B cell (primary cell): Measurements from ENCODE around the gene ROPN1B. TPM values are rescaled to one million over a fixed set of nuclear protein-coding genes. Genes with fewer than 3 reads are reported as not detected.
A peak's percentile ranks its signal among the peaks of the same experiment; 100 is the strongest.

Source experiments
- ATAC-seq: fragments of 200-7000 bp; cut with Tn5 transposase; one replicate; pipeline ENCODE4 v1.10.0; 2021; ENCODE audit warnings: low read depth, mild to moderate bottlenecking, moderate number of reproducible peaks, moderate library complexity
- CTCF ChIA-PET: fragments of 350-600 bp; sonication (Branson Sonifier 250); formaldehyde crosslinking; loops from one replicate; lab custom pipeline; 2021; ENCODE audit warnings: antibody characterized with exemption, inconsistent platforms; lab: Charles Lee
- POLR2A ChIA-PET: fragments of 350-600 bp; sonication (Branson Sonifier 250); formaldehyde crosslinking; loops from one replicate; lab custom pipeline; 2021; ENCODE audit warnings: antibody characterized with exemption; lab: Charles Lee
- DNase-seq: peaks from one replicate; pipeline ENCODE4 v3.0.0; 2013
- H2AFZ ChIP-seq: 2 replicates; pipeline ENCODE4 v1.6.1; 2012; ENCODE audit warnings: mild to moderate bottlenecking, low read depth, low read length; ENCODE audit not compliant: insufficient read depth, poor library complexity, severe bottlenecking
- H3K27ac ChIP-seq, 2 donors: 1 replicate in 1 of 2; 2 replicates in 1 of 2; pipeline ENCODE4 v1.5.1; 2012 to 2013; ENCODE audit warnings: low read length in 2 of 2, mild to moderate bottlenecking in 2 of 2, moderate library complexity in 1 of 2
- H3K27me3 ChIP-seq, 4 experiments: fragments of 200-600 bp in 1 of 4; sonication (generic) in 1 of 4; replicated peaks in 1 of 4; 1 replicate in 2 of 4; 2 replicates in 2 of 4; pipeline versions ENCODE4 v1.6.1 to v1.7.0; 2013 to 2016; ENCODE audit warnings: low read length in 3 of 4, mild to moderate bottlenecking in 2 of 4, mixed read lengths in 1 of 4, moderate library complexity in 1 of 4; ENCODE audit not compliant: insufficient read depth in 4 of 4, control insufficient read depth in 3 of 4; ENCODE audit errors: control extremely low read depth in 1 of 4
- H3K36me3 ChIP-seq, 2 experiments: replicated peaks in 1 of 2; 1 replicate in 1 of 2; 2 replicates in 1 of 2; pipeline versions ENCODE4 v1.6.1 to v1.7.1; 2013; ENCODE audit warnings: low read length in 1 of 2; ENCODE audit not compliant: insufficient read depth in 2 of 2, control insufficient read depth in 1 of 2; ENCODE audit errors: control extremely low read depth in 1 of 2, extremely low read depth in 1 of 2
- H3K4me1 ChIP-seq, 2 donors: fragments of 200-600 bp in 1 of 2; sonication (generic) in 1 of 2; 1 replicate in 1 of 2; 2 replicates in 1 of 2; pipeline versions ENCODE4 v1.5.1 to v1.6.1; 2013 to 2017; ENCODE audit warnings: low read length in 2 of 2; ENCODE audit not compliant: control insufficient read depth in 2 of 2, insufficient read depth in 2 of 2
- H3K4me2 ChIP-seq: replicated peaks from 2 replicates; pipeline ENCODE3; 2012; ENCODE audit warnings: mild to moderate bottlenecking, low read depth, low read length; ENCODE audit not compliant: poor library complexity, severe bottlenecking
- H3K4me3 ChIP-seq, 5 experiments: fragments of 200-600 bp in 1 of 5; sonication (generic) in 1 of 5; 1 replicate in 3 of 5; 2 replicates in 2 of 5; pipeline versions ENCODE4 v1.5.1 to v1.7.0; 2011 to 2016; ENCODE audit warnings: low read length in 4 of 5, mild to moderate bottlenecking in 4 of 5, low read depth in 2 of 5, control low read depth in 1 of 5, moderate library complexity in 1 of 5; ENCODE audit not compliant: insufficient read depth in 1 of 5; ENCODE audit errors: control extremely low read depth in 1 of 5, extremely low read depth in 1 of 5
- H3K79me2 ChIP-seq: fragments of 200-600 bp; sonication (generic); one replicate; pipeline ENCODE4 v1.6.0; 2016; ENCODE audit warnings: low read length; ENCODE audit not compliant: control insufficient read depth, insufficient read depth
- H3K9ac ChIP-seq: fragments of 200-600 bp; sonication (generic); 2 replicates; pipeline ENCODE4 v1.6.1; 2017; ENCODE audit warnings: mild to moderate bottlenecking, low read length, moderate library complexity
- H3K9me3 ChIP-seq, 3 donors: one replicate each; pipeline versions ENCODE4 v1.6.1 to v1.7.1; 2013; ENCODE audit warnings: low read length in 2 of 3; ENCODE audit not compliant: control insufficient read depth in 2 of 3, insufficient read depth in 1 of 3; ENCODE audit errors: control extremely low read depth in 1 of 3
- H4K20me1 ChIP-seq: 2 replicates; pipeline ENCODE4 v1.6.0; 2012; ENCODE audit warnings: mild to moderate bottlenecking, low read length; ENCODE audit not compliant: insufficient read depth, control insufficient read depth, poor library complexity, severe bottlenecking
- H3K27ac Mint-ChIP-seq: one replicate; pipeline ENCODE4 v1.8.0; 2021; ENCODE audit warnings: mixed read lengths
- H3K27me3 Mint-ChIP-seq: one replicate; pipeline ENCODE4 v1.8.0; 2021; ENCODE audit warnings: mixed read lengths
- H3K4me1 Mint-ChIP-seq: one replicate; pipeline ENCODE4 v1.8.0; 2021; ENCODE audit warnings: mixed read lengths
- H3K4me3 Mint-ChIP-seq: one replicate; pipeline ENCODE4 v1.8.0; 2021; ENCODE audit warnings: mixed read lengths
- H3K9me3 Mint-ChIP-seq: one replicate; pipeline ENCODE4 v1.8.0; 2022; ENCODE audit warnings: mixed read lengths; ENCODE audit not compliant: insufficient read depth
- EZH2 ChIP-seq: IDR thresholded peaks from 2 replicates; pipeline ENCODE4 v1.6.1; 2012; ENCODE audit warnings: borderline replicate concordance, low read depth, mild to moderate bottlenecking, moderate library complexity, low read length; ENCODE audit not compliant: insufficient read depth, poor library complexity, severe bottlenecking
- WGBS: methylation state at CpG from one replicate; pipeline ENCODE4 v1.1.5; 2013; ENCODE audit warnings: missing lambda C conversion rate; ENCODE audit not compliant: insufficient coverage; 5-methylcytosine and 5-hydroxymethylcytosine counted together
- intact Hi-C: fragments of 100-400 bp; cut with micrococcal nuclease; formaldehyde crosslinking; loops from one replicate; pipeline ENCODE4 v1.10.0; 2022
- polyA plus RNA-seq: library from polyadenylated mRNA; depleted of rRNA; stranded (reverse); fragments of >200 nt; gene quantifications from 2 replicates; pipeline ENCODE4 v1.2.3, GENCODE V29; 2012
- total RNA-seq, 2 donors: library from RNA; stranded (reverse); fragments of 120-200 nt in 1 of 2; gene quantifications; 1 replicate in 1 of 2; 2 replicates in 1 of 2; pipeline versions ENCODE4 v1.2.3 to v1.2.4, GENCODE V29; 2013 to 2022
- TF ChIP-seq, protein P1 (sequence below): fragments of 200-600 bp; IDR thresholded peaks from one replicate; pipeline ENCODE4 v1.8.0; 2022; ENCODE audit warnings: antibody characterized with exemption, mild to moderate bottlenecking

ROPN1B gene
- total and polyA plus RNA-seq, 2 donors (not counting 1 experiment from before 2014, with no cell fraction given), result not detected

DNA sequence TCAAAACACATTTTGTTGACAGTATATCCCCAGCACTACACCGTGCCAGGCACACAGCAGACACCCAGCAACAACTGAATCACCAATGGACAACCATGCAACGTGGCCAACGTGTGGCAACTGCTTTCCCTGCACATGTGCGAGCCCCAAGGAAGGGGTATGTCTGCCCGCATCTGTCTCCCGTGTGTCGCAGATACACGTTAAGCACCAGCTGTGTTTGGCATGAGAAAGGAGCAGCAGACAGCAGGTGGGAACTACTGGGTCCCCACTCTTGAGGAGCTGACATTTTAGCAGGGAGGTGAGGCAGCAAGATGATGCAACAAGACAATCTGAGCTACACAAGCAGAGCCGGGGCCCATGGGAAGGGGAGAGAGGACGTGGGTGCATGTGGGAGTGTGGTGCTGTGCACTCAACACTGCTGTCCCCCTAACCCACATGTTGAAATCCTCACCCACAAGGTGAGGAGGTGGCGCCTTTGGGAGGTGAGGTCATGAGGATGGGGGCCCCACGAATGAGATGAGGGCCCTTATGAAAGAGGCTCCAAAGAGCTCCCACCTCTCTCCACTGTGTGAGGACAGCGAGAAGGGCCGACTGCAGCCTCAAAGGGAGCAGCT is 56.2 kb downstream of the ROPN1B start:
- peaks cover 0 to 17% of the 10 kb centered on the region in 2 donors for H3K4me1 ChIP-seq
- TF ChIP-seq, protein P1, sequence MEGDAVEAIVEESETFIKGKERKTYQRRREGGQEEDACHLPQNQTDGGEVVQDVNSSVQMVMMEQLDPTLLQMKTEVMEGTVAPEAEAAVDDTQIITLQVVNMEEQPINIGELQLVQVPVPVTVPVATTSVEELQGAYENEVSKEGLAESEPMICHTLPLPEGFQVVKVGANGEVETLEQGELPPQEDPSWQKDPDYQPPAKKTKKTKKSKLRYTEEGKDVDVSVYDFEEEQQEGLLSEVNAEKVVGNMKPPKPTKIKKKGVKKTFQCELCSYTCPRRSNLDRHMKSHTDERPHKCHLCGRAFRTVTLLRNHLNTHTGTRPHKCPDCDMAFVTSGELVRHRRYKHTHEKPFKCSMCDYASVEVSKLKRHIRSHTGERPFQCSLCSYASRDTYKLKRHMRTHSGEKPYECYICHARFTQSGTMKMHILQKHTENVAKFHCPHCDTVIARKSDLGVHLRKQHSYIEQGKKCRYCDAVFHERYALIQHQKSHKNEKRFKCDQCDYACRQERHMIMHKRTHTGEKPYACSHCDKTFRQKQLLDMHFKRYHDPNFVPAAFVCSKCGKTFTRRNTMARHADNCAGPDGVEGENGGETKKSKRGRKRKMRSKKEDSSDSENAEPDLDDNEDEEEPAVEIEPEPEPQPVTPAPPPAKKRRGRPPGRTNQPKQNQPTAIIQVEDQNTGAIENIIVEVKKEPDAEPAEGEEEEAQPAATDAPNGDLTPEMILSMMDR, result no peak
- no peak for TF ChIP-seq EZH2
- H3K4me2 ChIP-seq, result no peak overlapping the region
- H2AFZ ChIP-seq, result no peak overlapping the region
- peaks cover 0 to 17% of the 10 kb centered on the region in 2 experiments for H3K36me3 ChIP-seq
- no peak for ATAC-seq
- H4K20me1 ChIP-seq, result no peaks in the 10 kb centered on the region
- Mint-ChIP-seq H3K4me1 (peaks cover 14% of the 10 kb centered on the region), H3K4me3 (no peak overlapping the region), H3K27me3 (no peaks in the 10 kb centered on the region), H3K9me3 (peaks cover 6% of the 10 kb centered on the region), H3K27ac (no peak overlapping the region)
- peaks cover 0 to 11% (median 10%) of the 10 kb centered on the region in 3 donors for H3K9me3 ChIP-seq
- no peak overlapping the region for H3K27ac ChIP-seq
- no peak overlapping the region for H3K9ac ChIP-seq
- intact Hi-C loops, result no loop called here
- ChIA-PET CTCF (no interaction called here), POLR2A (no interaction called here)
- H3K4me3 ChIP-seq, result no peak overlapping the region
- H3K79me2 ChIP-seq, result no peaks in the 10 kb centered on the region
- WGBS, result 96% methylated on average over 11 of the region's 14 CpGs
- H3K27me3 ChIP-seq, result no peaks in the 10 kb centered on the region
- DNase-seq, result no peak

- 66% methylated on average over 3 of the region's 4 CpGs for WGBS
- peak; percentile 24 for ATAC-seq
- Mint-ChIP-seq H3K27ac (peak overlapping the region; percentile 78), H3K9me3 (peaks cover 6% of the 10 kb centered on the region), H3K4me3 (no peak overlapping the region), H3K27me3 (no peaks in the 10 kb centered on the region), H3K4me1 (peaks cover 14% of the 10 kb centered on the region)
- ChIA-PET CTCF (no interaction called here), POLR2A (no interaction called here)
- no peaks in the 10 kb centered on the region for H3K27me3 ChIP-seq
- no peak overlapping the region for H3K9ac ChIP-seq
- H3K4me1 ChIP-seq, result peaks cover 0 to 17% of the 10 kb centered on the region in 2 donors
- H3K27ac ChIP-seq, result peak overlapping the region in 1 of 2 donors; percentile 46
- H3K79me2 ChIP-seq, result no peaks in the 10 kb centered on the region
- no peak overlapping the region for H2AFZ ChIP-seq
- intact Hi-C loops, result no loop called here
- H3K36me3 ChIP-seq, result peaks cover 0 to 17% of the 10 kb centered on the region in 2 experiments
- H3K9me3 ChIP-seq, result peaks cover 0 to 11% (median 10%) of the 10 kb centered on the region in 3 donors
- H3K4me2 ChIP-seq, result peak overlapping the region; percentile 15
- no peak for TF ChIP-seq EZH2
- TF ChIP-seq, protein P1, result no peak
- H4K20me1 ChIP-seq, result no peaks in the 10 kb centered on the region
- no peak overlapping the region for H3K4me3 ChIP-seq
- DNase-seq, result peak; percentile 32
Measured at GRCh38 chr3:126025862-126026261, 56.9 kb downstream of the ROPN1B start.
